GM12801 (cell line): Measurements from ENCODE around the gene RHBDL3.

Experiments
- TF ChIP-seq, protein P1 (sequence below): IDR thresholded peaks from one replicate; pipeline ENCODE4 v1.5.1; 2011; ENCODE audit warnings: control low read depth; ENCODE audit not compliant: insufficient read length; ENCODE audit errors: extremely low read depth

The RHBDL3 gene

DNA sequence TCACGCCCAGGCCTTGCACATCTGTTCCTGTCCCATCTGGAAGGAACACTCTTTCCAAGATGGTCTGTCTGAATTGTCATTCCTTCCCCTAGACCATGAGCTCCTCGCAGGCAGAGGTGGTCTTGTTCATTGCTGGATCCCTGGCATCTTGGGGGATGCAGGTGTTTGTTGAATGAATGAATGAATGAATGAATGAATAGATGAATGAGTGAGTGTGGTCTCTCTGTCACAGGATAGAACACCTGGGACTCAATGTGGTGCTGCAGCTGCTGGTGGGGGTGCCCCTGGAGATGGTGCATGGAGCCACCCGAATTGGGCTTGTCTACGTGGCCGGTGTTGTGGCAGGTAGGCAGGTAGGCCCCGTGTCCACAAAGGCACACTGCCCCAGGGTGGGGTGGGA lies 32.2 kb downstream of the RHBDL3 start:
- TF ChIP-seq, protein P1, sequence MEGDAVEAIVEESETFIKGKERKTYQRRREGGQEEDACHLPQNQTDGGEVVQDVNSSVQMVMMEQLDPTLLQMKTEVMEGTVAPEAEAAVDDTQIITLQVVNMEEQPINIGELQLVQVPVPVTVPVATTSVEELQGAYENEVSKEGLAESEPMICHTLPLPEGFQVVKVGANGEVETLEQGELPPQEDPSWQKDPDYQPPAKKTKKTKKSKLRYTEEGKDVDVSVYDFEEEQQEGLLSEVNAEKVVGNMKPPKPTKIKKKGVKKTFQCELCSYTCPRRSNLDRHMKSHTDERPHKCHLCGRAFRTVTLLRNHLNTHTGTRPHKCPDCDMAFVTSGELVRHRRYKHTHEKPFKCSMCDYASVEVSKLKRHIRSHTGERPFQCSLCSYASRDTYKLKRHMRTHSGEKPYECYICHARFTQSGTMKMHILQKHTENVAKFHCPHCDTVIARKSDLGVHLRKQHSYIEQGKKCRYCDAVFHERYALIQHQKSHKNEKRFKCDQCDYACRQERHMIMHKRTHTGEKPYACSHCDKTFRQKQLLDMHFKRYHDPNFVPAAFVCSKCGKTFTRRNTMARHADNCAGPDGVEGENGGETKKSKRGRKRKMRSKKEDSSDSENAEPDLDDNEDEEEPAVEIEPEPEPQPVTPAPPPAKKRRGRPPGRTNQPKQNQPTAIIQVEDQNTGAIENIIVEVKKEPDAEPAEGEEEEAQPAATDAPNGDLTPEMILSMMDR = no peak

DNA sequence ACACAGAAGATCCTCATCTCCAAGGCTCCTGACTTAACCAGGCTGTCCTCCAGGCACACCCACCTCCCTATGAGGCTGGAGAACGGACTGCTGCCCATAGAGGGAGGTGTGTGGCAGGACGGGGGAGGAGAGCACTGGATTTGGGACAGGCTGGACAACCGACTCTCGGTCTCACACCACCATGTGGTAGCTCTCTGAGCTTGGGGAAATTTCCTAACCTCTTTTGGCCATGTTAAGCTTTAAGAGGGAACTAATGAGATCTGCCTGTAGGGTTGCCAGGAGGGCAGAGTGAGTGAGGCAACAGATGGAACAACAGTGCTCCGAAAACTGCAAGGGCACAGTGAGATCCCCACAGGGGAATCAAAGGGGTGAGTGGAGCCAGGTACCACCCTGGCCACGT lies 32.7 kb downstream of the RHBDL3 start:
- TF ChIP-seq, protein P1 = no peak

DNA sequence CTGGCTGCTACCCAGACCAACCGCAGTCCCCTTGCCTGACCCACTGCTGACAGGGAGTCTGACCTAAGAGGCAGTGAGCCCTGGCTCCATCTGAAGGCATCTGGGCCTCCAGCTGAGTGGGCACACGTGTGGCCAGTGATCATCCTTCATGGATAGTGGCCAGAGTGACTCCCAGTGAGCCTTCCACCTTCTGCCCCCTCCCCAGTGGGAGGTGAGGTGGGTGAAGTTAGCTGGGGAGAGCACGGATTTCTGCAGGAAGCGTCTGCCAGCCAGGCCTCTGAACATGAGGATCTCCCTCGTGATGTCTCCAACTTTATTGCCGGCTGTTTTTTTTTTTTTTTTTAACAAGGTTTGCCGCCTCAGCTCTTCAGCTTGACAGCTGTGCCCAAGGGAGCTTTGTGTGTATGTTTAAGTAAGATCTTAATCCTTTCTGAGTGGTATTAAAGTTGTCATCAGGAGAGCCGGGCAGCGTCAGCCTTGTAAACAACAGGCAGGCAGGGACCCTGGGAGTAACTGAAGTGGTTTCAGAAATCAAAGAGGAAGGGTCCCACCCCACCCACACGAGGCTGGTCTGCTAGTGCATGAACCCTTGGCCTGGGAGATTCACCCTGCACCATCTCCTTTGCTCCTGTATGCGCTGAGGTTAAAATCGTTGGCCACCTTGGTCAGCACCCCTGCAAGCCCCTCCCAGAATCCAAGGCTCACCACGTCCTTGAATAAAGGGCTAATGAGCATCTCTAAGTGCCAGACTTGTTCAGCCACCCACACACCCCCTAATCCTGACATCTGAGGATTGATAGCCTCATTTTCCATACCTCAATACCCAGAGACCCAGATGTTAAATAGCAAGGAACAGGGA lies 33.3 kb downstream of the RHBDL3 start:
- TF ChIP-seq, protein P1 = no peak

DNA sequence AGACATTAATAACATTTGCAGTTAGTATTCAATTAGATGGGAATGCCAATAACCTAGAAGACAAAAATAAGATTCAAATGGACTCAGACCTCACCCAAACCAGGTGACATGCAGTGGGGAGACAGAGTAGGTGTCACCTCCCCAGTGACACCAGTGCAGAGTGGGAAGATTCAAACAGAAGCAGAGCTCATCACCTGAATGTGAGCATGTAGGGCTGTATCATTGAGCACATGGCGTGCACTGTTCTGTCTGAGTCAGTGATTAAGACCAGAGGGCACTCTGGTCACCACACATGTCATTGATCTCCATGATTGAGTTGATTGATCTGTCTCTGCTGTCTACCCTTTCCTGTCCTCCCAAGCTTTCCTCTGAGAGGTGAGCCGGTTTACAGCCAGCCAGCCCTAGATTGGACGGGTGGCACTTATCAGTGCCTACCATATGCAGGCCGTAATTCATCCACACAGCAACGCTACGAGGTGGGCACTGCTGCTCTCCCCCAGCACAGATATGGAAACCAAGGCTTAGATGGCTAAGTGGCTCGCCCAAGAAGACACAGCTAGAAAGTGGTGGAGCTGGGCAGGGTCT lies 34.0 kb downstream of the RHBDL3 start:
- TF ChIP-seq, protein P1 = no peak

DNA sequence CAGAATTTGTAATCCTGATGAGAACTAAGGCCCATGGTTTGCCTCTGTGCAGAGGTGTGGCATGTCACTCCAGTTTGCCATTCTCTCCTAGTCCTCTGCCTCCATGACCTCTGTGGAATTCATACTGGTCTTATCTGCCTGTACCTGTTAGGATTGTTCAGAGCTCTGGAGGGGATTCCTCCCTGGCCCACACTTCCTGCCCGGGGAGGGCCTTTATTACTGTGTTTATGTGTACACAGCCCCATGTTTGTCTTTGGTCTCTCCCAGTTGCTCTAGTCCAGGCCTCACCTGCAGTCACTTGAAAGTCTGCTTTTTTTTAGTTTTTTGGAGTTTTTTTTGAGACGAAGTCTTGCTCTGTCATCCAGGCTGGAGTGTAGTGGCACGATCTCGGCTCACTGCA lies 36.4 kb downstream of the RHBDL3 start:
- TF ChIP-seq, protein P1 = no peak

DNA sequence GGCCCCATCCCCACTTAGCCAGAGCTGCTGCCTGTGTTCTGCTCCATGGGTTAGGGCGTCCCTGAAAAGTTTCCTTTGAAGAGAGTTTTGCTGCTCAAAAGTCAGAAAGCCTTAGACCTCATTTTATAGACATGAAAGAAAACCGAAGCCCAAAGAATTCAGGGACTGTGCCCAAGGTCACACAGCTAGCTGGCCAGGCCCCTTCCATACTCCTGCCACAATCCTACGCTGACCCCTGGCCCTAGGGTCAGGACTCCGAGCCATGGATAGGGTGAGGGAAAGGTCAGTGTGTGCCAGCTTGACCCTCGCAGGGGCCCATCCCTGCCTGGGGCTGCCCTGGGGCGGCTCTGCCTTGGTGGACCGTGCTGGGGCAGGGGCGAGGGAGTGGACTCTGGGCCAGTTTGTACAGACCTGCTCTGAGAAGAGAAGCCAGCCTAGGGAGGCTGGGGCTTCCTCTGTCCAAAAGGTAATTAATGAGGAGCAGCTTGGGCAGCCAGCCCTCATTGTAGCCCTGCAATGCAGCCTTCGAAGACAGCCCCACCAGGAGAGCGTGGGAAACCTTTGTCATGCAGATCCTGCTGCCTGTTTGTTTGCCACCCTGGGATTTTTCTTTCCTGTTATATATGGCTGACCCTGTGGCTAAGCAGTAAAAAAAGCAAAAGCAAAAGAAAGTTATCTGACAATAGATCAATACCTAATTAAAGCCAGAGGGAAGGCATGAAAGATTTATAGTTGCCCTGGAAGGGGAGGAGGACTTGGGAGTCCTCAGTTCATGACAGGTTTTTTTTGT lies 37.4 kb downstream of the RHBDL3 start:
- TF ChIP-seq, protein P1 = no peak

DNA sequence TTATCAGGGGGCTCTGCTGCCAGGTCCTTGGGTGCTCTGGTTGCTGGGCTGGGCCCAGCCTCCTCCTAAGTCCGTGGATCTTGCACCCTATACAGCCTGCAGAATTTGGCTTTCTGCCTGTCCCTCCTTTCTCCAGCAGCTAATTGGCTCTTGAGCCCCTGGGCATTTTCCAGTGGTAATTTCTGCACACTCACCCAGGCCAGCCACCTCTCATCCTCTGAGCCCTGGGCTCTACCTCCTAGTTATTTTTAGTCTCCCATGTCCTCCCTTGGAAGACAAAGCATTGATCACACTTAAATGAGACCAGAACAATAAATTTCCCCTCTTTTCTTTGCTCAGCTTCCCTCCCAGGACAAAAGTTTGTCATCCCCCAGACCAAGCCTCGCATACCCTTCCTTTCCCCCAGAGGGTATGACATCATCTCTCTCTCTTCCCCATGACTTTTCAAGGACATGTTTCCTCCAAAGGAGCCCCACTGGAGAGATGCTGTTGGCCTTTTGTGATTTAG lies 38.2 kb downstream of the RHBDL3 start:
- TF ChIP-seq, protein P1 = no peak
